Pancreas (tissue), 10 donors: ENCODE data around the gene FBXO3. TPM values are rescaled to one million over a fixed set of nuclear protein-coding genes. Genes with fewer than 3 reads are reported as not detected.

Experiments
- ATAC-seq, 4 donors: fragments of 200-7000 bp; cut with Tn5 transposase; one replicate each; pipeline versions ENCODE4 v1.8.0 to v1.9.1; 2020; ENCODE audit warnings: mild to moderate bottlenecking in 4 of 4, moderate library complexity in 4 of 4
- DNase-seq, 6 donors: peaks; one replicate each; pipeline ENCODE4 v3.0.0-alpha.2; 2020
- FAIRE-seq: peaks from 2 replicates; lab custom pipeline; 2012; peaks lifted over from hg19 to GRCh38; lab: Jason Lieb, UNC
- H3K27ac ChIP-seq, 4 donors: fragments of 200-600 bp; sonication (generic); 1 replicate in 3 of 4; 2 replicates in 1 of 4; pipeline versions ENCODE4 v1.5.0 to v1.8.0; 2020
- H3K27me3 ChIP-seq, 4 donors: fragments of 200-600 bp; one replicate each; pipeline ENCODE4 v1.8.0; 2021
- H3K36me3 ChIP-seq, 3 donors: fragments of 200-600 bp; sonication (generic) in 1 of 3; one replicate each; pipeline versions ENCODE4 v1.5.0 to v1.8.0; 2020 to 2021
- H3K4me1 ChIP-seq, 3 donors: fragments of 200-600 bp; one replicate each; pipeline ENCODE4 v1.8.0; 2021
- H3K4me3 ChIP-seq, 4 donors: fragments of 200-600 bp; sonication (generic) in 2 of 4; one replicate each; pipeline versions ENCODE4 v1.5.0 to v1.8.0; 2020 to 2021
- H3K9me3 ChIP-seq, 4 donors: fragments of 200-600 bp; one replicate each; pipeline ENCODE4 v1.8.0; 2021
- WGBS, 2 donors: extraction: QIAGEN DNeasy Blood & Tissue Kit; methylation state at CpG; one replicate each; pipeline ENCODE4 v1.1.7; 2013; 5-methylcytosine and 5-hydroxymethylcytosine counted together
- intact Hi-C, 3 donors: fragments of 100-400 bp; cut with DNase I; formaldehyde crosslinking; loops; one replicate each; pipeline versions ENCODE4 v1.11.1 to v1.14.2; 2022
- polyA plus RNA-seq, 2 donors: library from polyadenylated mRNA; stranded (reverse); fragments of 200-250 nt; gene quantifications; one replicate each; pipeline ENCODE4 v1.2.3, GENCODE V29; 2013
- total RNA-seq, 6 donors: library from RNA; stranded (reverse); fragmentation: NEBNext Ultra II Directional in 4 of 6; extraction: Animal tissue kit (Norgen Biotek cat#: 25700) in 4 of 6; gene quantifications; one replicate each; pipeline versions ENCODE4 v1.2.1 to v1.2.4, GENCODE V29; 2021 to 2023
- TF ChIP-seq, protein P1 (sequence below), 4 donors: fragments of 200-600 bp; sonication (generic) in 3 of 4; IDR thresholded peaks; one replicate each; pipeline versions ENCODE4 v1.5.0 to v1.8.0; 2021; ENCODE audit warnings: antibody characterized with exemption in 4 of 4
- donor health status: healthy with polysubstance abuse.
- donor health status: DM: no; HTN: no; CAD: no; lungs with moderate emphysema.
- donor health status: DM: no; HTN: no; CAD: no.
- donor health status: control.
- donor health status: control.
- donor health status: Bipolar disorder and iron deficiency.
- donor health status: DM: yes; HTN: yes; CAD: no.
- donor health status: DM: no; HTN: no; CAD: no.
- donor health status: DM: no; HTN: no; CAD: no.
- donor health status: DM: yes; HTN: yes; CAD: no.

FBXO3 gene
- total and polyA plus RNA-seq, 8 donors = 12.2 to 26.6 (median 16.4) TPM

DNA sequence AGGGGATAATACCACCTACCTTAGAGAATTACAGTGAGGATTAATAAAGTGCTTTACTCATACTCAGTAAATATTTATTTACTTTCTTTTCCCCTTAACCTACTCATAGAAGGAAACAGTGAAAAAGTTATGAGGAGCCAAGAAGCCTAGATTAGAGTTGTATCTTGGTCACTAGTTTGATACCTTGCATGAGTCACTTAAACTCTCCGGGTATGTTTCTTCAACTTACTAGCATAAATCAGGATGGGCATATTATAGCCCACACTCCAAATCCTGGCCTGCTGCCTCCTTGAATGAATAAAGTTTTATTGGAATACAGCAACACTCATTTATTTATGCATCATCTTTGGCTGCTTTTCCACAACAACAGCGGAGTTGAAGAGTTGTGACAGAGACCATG, 8.2 kb downstream of the FBXO3 start:
- Histone ChIP-seq H3K4me3 (no peak overlapping the region), H3K9me3 (no peaks in the 10 kb centered on the region), H3K27me3 (no peaks in the 10 kb centered on the region), H3K27ac (no peak overlapping the region), H3K36me3 (peaks cover 0 to 34% (median 28%) of the 10 kb centered on the region in 3 donors), H3K4me1 (peaks cover 0 to 10% (median 0%) of the 10 kb centered on the region in 3 donors)
- TF ChIP-seq, protein P1, sequence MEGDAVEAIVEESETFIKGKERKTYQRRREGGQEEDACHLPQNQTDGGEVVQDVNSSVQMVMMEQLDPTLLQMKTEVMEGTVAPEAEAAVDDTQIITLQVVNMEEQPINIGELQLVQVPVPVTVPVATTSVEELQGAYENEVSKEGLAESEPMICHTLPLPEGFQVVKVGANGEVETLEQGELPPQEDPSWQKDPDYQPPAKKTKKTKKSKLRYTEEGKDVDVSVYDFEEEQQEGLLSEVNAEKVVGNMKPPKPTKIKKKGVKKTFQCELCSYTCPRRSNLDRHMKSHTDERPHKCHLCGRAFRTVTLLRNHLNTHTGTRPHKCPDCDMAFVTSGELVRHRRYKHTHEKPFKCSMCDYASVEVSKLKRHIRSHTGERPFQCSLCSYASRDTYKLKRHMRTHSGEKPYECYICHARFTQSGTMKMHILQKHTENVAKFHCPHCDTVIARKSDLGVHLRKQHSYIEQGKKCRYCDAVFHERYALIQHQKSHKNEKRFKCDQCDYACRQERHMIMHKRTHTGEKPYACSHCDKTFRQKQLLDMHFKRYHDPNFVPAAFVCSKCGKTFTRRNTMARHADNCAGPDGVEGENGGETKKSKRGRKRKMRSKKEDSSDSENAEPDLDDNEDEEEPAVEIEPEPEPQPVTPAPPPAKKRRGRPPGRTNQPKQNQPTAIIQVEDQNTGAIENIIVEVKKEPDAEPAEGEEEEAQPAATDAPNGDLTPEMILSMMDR (IDR thresholded peaks at IDR 0.05) = no peak
- ATAC-seq (no peak), DNase-seq (no peak), FAIRE-seq (no peak)
- WGBS, 2 donors = 90 to 95% methylated on average over 2 of the region's 2 CpGs
- intact Hi-C loops = no loop called here

DNA sequence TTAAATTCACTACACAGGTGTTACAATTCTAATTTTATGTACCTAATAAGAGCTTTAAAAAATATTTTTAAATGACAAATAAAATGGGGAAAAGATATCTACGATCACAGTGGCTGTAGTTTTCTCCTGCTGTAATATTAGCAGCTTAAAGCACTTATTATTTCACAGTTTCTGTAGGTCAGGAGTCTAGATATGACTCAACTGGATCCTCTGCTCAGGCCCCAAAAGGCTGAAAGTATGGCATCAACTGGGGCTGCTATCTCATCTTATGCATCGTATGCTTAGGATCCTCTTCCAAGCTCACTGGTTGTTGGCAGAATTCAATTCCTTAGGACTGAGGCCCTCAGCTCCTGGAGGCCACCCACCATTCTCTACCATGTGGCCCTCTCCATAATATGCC, 12.8 kb downstream of the FBXO3 start:
- H3K27me3 ChIP-seq = no peaks in the 10 kb centered on the region
- TF ChIP-seq, protein P1 (IDR thresholded peaks at IDR 0.05) = no peak
- no peaks in the 10 kb centered on the region for H3K4me1 ChIP-seq
- no peaks in the 10 kb centered on the region for H3K9me3 ChIP-seq
- 94 to 95% methylated on average over 2 of the region's 2 CpGs for WGBS, 2 donors
- ATAC-seq (no peak), DNase-seq (no peak), FAIRE-seq (no peak)
- intact Hi-C loops = no loop called here
- H3K27ac ChIP-seq = no peak overlapping the region
- peaks cover under 1 to 44% (median 9%) of the 10 kb centered on the region in 3 donors for H3K36me3 ChIP-seq
- no peak overlapping the region for H3K4me3 ChIP-seq

DNA sequence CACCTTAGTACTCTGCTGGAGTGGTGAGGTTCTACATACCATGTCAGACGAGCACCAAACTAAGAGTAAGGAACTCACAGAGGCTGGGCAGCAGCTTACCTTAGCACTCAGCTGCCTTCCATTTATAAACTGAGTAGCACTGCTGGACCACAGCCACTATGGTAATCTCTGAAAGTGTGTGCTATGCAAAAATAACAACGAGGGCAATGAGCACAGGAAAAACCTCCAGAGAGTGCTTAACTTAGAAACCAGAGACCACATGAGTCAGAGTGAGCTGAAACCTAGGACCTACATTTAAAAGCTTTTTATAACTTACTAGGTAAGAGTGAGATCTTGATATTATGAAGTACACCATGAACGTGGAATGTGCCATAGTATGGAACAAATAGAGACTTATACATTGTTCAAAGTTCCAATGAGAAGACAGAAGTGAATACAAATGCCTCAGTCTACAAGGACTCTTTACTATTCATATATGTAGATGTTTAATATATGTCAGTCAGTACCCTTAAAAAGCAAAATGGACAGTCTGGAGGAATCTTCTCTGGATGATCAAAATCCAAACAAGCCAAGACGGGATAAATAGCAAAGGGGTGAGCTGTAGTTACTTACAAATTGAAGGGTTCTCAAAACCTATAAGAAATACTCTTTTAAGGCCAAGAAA, 20.9 kb downstream of the FBXO3 start:
- no peak for FAIRE-seq
- H3K27ac ChIP-seq = no peak overlapping the region

DNA sequence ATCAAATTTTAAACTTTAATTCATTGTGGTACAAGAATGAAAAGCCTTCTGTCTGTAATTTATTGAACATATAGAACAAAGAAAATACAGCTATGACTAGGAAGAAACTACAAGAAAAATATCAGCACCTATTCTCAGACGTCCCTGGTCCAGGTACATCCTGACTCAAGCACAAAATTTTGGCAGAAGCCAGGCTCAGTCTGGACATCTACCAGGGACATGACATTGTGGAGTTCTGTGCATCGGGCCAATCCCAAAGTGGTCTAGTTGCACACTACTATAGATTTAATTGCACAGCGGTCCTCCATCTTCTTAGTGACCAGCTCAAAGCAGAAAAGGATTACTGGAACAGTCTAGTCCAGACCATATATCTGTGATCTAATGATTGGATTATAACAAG, 22.4 kb downstream of the FBXO3 start:
- whole genome bisulfite sequencing, 2 donors = 84 to 90% methylated on average over 3 of the region's 3 CpGs
- H3K27me3 ChIP-seq = no peaks in the 10 kb centered on the region
- intact Hi-C loops = no loop called here
- no peaks in the 10 kb centered on the region for H3K9me3 ChIP-seq
- TF ChIP-seq, protein P1 (IDR thresholded peaks at IDR 0.05) = no peak
- peaks cover 4 to 61% (median 5%) of the 10 kb centered on the region in 3 donors for H3K36me3 ChIP-seq
- peaks cover 5 to 9% (median 7%) of the 10 kb centered on the region in 3 donors for H3K4me1 ChIP-seq
- ATAC-seq (no peak), FAIRE-seq (no peak), DNase-seq (no peak)
- H3K4me3 ChIP-seq = no peak overlapping the region
- H3K27ac ChIP-seq = no peak overlapping the region

More for the DNA sequence above, 20.9 kb downstream of the FBXO3 start:
- H3K4me1 ChIP-seq = peaks cover 0 to under 1% (median under 1%) of the 10 kb centered on the region in 3 donors
- no peak for DNase-seq
- intact Hi-C loops = no loop called here
- no peaks in the 10 kb centered on the region for H3K27me3 ChIP-seq
- no peaks in the 10 kb centered on the region for H3K9me3 ChIP-seq
- H3K4me3 ChIP-seq = no peak overlapping the region
- ATAC-seq = peak in 1 of 4 donors; percentile 18
- WGBS, 2 donors = 45 to 55% methylated on average over 4 of the region's 4 CpGs
- peaks cover 4 to 71% (median 5%) of the 10 kb centered on the region in 3 donors for H3K36me3 ChIP-seq
- TF ChIP-seq, protein P1 (IDR thresholded peaks at IDR 0.05) = no peak

DNA sequence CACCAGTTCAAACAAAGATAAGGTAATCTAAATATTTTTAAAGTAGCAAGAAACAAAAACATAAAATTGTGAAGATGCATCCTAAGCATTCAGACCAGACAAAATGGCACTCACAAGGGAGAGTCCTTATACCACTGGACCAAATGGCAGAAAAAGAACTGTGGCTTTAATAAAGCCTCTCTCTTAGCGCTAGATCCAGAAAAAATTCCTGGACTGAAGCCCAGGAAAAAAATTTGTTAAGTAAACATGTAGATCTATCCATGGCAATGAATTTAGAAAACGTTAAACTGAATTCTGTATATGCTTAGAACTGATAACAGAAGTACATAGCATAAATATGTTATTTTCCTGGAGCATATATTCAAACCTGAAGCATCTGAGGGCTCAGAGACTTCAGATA, 26.3 kb downstream of the FBXO3 start:
- Histone ChIP-seq H3K27me3 (no peaks in the 10 kb centered on the region), H3K27ac (no peak overlapping the region), H3K4me1 (peaks cover 5 to 18% (median 9%) of the 10 kb centered on the region in 3 donors), H3K36me3 (peaks cover 0 to 29% (median 3%) of the 10 kb centered on the region in 3 donors), H3K9me3 (no peaks in the 10 kb centered on the region), H3K4me3 (no peak overlapping the region)
- peak; percentile 17 for FAIRE-seq
- 3 to 6% methylated on average over 2 of the region's 2 CpGs for WGBS, 2 donors
- DNase-seq = no peak
- ATAC-seq = peak in 3 of 4 donors; percentile 61 to 80 (median 73)
- TF ChIP-seq, protein P1 (IDR thresholded peaks at IDR 0.05) = no peak
- intact Hi-C loops = loop anchor here in 2 of 3 donors (10.0 kb wide), 2 partner anchors 203 to 383 kb away; no protein-coding TSS in a partner anchor
